ENCODE measurements around the gene ASRGL1.

DNA sequence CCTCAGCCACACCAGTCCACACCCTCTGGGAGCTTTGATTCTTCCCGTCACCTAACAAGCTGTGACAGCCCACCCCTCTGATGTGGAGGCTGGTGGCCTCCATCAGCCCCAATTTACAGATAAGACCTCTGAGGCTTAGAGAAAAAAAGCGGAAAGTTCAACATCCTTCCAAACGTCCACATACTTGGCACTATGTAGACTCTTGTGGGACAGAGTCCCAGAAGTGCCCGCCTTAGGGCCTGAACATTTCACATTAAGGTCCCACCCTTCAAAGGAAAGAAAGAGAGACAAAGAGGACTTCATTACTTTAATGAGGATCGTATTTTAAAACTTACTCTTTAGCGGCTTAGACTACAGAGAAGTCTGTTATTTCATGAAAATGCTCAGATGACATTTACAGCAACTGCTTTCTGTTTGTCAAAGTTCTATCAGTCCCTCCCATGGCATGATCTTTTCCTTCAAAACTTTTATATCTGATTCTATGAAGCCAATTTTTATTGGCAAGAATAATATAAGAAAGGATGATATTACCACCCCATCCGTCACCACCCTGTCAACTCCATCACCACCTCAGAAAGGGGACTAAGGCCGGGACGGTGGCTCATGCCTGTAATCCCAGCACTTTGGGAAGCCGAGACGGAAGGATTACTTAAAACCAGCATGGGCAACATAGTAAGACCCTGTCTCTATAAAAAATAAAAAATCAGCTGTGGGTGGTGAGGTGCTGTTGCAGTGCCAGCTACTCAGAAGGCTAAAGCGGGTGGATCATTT, 65.9 kb downstream of the ASRGL1 start:
- TF ChIP-seq CTCF (IDR thresholded peaks at IDR 0.05) (no peak), POLR2AphosphoS5 (IDR thresholded peaks at IDR 0.05) (no peak), POLR2A (IDR thresholded peaks at IDR 0.05) (no peak)

All from transverse colon (tissue), 4 donors.